NCI-H2227 (cell line): ENCODE measurements around the gene PDE4D.
"Not testable (repeated sequence)": the region's sequence is repeated elsewhere in the genome, so short reads cannot be mapped to it uniquely, and the experiment has no call there.

Source experiments
- DNase-seq: peaks from one replicate; lab custom pipeline; 2025; ENCODE audit not compliant: unreplicated experiment; lab: John Stamatoyannopoulos, UW

PDE4D gene

DNA sequence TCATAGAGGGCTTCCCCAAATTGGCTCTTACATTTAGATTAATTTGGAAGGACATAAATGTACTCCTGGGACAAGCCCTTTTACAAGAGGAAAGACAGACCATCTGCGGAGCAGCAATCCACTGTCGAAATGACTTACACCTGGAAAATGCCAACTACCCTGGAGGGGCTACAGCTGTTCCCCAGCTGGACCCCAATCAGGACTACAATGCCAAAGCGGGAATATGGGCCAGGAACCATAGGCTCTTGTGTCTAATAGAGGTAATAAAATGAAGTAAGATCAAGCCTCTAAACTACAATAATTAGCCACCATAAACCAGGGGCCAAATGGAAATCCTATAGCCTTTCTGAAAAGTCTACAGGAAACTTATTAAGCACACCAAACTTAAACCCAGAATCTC, 581.3 kb downstream of the PDE4D start:
- no peak for DNase-seq

DNA sequence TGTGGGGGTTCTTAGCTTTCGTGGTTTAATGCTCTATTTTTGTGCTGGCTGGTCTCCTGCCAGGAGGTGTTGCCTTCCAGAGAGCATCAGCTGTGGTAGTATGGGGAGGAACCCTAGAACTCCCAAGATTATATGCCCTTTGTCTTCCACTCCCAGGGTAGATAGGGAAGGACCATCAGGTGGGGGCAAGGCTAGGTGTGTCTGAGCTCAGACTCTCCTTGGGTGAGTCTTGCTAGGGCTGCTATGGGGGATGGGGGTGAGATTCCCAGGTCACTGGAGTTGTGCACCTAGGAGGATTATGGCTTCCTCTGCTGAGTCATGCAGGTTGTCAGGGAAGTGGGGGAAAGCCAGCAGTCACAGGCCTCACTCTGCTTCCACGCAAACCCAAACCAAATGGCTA, 584.8 kb downstream of the PDE4D start:
- not testable (repeated sequence) for DNase-seq

DNA sequence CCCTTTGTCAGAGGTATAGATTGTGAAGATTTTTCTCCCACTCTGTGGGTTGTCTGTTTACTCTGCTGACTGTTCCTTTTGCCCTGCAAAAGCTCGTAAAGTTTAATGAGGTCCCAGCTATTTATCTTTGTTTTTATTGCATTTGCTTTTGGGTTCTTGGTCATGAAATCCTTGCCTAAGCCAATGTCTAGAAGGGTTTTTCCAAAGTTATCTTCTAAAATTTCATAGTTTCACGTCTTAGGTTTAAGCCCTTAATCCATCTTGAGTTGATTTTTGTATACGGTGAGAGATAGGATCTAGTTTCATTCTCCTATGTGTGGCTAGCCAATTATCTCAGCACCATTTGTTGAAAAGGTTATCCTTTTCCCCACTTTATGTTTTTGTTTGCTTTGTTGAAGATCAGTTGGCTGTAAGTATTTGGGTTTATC, 590.2 kb downstream of the PDE4D start:
- not testable (repeated sequence) for DNase-seq

GRCh38 chr5:59302509-59302908, 591.0 kb downstream of the PDE4D start:
- not testable (repeated sequence) for DNase-seq

- no peak for DNase-seq
Observed at GRCh38 chr5:59301727-59302126, 591.8 kb downstream of the PDE4D start.

GRCh38 chr5:59300930-59301329, 592.6 kb downstream of the PDE4D start:
- no peak for DNase-seq

DNA sequence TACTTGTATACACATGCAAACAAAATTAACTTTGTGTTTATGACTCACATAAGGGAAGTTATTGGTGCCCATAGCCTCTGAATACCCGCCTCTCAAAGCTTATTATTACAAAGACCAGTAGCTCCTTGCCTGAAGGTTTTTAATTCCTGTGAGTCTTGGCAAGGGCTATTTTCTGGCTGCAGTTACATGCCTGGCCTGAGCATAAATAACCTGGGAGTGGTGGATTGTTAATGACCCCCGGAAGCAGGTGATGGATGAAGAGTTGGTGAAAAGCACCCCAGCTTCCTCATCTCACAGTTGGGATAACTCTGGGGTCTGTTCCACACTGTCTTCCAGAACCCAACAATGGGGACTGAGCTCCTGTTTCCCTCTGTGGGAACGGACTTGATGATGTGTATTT, 594.5 kb downstream of the PDE4D start:
- DNase-seq: no peak

GRCh38 chr5:59296317-59297264, 596.9 kb downstream of the PDE4D start:
- DNase-seq: no peak

GRCh38 chr5:59293700-59294099, 599.8 kb downstream of the PDE4D start:
- DNase-seq: no peak

DNA sequence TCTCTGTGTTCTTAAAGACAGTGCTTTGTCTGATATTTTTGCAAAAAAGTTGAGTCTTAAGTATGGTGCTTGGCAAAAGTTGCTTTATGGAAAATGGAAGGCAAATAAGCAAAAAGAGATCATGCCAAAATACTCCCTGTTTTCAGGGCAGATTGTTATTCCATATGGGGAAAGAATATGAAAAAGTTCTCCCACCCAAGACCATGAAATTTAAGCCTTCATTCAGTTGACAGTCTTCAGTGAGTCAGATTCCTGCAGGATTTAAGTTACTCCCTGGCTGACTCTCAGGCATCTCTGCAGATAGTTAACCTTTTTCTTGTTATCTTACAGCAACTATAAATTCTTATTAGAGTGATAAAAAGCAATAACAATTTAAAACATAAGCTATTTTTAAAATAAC, 601.6 kb downstream of the PDE4D start:
- DNase-seq: no peak

DNA sequence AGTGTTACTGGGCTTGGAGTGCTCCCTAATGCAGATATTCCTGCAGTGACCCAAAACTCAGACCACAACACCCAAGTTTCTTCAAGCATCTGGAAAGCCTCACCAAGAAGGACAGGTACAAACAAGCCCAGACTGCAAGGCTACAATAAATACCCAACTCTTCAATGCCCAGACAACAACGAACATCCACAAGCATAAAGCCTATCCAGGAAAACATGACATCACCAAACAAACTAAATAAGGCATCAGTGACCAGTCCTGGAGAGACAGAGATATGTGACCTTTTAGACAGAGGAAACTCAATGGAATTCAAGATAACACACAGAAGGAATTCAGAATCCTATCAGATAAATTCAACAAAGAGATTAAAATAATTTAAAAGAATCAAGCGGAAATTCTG, 605.6 kb downstream of the PDE4D start:
- no peak for DNase-seq

- no peak for DNase-seq
Observed at GRCh38 chr5:59287361-59287760, 606.2 kb downstream of the PDE4D start.

DNA sequence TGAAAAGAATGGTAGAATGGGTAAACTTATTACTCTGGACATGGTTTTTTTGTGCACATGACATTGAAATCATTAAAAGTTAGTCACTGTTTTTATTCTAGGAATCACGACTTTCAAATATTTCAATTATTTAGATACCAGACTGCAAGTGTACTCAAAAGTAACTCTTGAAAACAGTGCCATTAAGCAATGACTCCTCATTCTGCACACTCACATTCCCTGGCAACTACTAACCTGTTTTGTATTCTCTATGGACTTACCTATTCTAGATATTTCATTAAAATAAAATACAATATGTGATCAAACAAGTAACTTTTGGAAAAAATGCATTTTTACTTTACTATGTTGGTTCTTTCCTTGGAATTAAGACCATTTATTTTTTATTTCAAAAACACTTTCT, 607.0 kb downstream of the PDE4D start:
- DNase-seq: no peak

DNA sequence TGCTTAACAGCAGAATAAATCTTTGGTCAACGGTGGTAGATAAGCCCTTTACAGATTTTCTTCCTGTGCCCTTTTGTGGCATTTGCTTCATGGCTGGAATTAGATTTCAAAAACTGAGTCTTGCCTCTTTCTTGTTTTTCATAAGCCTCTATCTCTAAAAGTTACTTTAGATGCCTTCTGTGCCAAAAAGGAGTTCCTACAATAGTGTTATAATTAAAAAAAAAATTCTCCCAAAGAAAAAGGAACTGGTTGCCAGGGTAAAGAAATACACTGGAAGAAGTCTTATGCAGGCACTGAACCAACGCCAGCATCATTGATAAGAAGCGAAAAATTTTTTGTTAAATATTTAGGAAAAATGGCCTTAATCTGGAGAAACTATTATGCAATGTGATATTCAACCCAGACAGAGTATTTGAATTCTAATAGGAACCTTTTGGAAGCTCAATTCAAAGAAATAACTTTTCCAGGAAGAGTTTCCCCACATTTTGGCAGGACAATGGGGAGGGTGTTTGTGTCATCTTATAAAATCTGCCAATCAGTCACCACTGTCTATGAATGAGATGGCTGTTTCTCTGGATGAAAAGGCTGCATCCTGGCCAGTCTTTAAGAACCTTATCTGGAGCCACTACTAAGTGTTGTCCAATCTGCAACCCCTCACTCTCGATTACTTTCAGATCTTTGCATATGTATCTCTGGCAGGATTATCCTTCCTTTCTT, 608.1 kb downstream of the PDE4D start:
- no peak for DNase-seq

GRCh38 chr5:59282726-59283125, 610.8 kb downstream of the PDE4D start:
- DNase-seq: no peak

DNA sequence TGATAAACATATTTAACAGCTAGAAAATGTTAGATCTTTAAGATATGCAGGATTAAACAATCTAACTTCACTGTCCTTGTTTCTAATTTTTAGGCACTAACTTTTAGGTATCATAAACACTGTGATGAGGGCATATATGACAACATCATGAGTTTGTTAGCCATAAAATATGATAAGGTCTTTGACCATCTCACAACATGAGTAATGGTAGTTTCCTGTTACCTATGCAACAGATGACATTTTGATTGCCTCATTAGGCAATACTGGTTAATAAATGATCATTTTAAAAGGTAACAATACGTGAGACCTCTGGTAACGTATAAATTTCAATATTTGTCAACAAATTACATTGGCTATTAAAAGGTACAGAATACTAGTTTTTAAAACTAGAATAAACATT, 613.5 kb downstream of the PDE4D start:
- no peak for DNase-seq

DNA sequence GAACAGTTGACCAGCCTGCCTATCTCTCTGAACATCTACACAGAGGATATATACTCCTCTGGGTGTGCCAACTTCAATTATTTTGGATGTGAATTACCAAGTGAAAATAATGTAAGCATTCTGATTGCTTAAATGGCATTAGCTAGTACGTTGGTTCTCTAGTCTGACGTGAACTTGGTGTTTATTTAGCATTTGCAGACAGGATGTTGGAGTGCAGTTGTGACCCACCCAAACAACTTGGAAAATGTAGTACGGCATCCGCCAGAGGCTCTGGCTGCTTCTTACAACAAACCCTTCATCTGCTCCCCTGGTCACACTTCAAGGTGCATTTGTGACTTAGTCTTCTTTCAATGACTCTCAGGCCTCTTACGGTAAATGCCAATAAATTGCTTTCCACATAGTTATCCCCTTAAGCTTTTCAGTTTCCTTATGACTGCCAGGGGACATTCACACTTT, 616.6 kb downstream of the PDE4D start:
- DNase-seq: no peak

- no peak for DNase-seq
Observed at GRCh38 chr5:59276325-59276675, 617.2 kb downstream of the PDE4D start.

DNA sequence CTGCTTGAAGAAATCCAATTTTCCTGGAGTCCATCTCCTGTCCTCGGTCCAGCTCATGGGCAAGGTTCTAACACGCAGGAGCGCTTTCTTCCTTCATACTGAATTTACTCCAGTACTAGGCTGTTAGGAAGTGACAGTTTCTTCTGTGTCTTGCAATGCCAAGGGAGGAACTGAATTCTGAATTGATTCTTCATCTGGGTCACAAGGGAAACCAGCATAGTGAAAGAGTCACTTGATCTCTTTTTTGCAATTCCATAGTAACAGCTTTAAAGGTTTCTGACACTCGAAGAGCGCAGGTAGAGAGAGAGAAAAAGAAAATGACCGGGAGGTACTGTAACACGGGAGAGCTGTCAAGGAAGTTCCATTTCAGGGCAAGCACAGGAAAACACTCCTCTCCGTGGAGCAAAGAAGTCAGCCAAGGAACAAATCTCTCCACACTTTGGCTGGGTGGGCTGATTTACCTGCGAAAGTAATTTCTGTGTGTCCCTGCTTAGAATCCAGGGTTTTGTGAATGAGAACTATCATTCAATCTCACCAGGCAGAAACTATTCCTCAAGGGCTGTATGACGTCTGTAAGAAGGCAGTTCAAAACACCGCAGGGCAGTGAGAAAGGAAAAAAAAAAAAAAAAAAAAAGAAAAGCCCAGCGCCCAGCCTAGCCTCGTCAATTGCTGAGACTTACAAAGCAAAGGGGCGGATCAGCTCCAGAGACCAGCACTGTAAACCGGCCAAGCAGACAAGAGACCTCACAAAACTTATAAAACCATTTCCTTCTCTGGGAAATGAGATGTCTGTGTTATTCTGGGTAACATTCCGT, 617.8 kb downstream of the PDE4D start:
- peak; percentile 51 for DNase-seq

GRCh38 chr5:59275170-59275509, 618.4 kb downstream of the PDE4D start:
- DNase-seq: no peak

DNA sequence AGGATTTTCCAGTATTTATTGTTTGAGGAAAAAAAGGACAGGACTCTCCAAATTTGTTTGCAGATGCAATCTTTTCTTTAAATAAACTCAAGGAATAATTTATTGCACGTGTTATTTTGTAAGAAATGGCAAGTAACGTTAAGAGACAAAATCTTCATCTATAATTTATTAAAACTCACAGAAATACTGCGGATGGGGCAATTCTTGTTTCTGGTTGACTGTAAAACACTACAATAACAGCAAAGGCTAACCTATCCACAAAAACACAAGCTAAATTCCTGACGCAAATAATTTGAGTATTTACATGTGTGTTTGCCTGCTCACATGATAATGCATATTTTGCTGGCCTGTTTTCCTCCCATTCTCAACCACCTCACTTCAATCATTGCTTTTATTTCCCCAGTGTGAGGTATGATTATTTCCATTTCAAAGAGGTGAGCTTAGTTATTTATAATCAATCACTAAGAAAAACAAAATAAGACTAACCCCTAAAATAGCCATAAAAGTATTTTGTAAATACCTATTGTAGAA, 619.4 kb downstream of the PDE4D start:
- no peak for DNase-seq
